ENCODE results near the gene CHRD.
A peak's percentile ranks its signal among the peaks of the same experiment; 100 is the strongest.

The CHRD gene

DNA sequence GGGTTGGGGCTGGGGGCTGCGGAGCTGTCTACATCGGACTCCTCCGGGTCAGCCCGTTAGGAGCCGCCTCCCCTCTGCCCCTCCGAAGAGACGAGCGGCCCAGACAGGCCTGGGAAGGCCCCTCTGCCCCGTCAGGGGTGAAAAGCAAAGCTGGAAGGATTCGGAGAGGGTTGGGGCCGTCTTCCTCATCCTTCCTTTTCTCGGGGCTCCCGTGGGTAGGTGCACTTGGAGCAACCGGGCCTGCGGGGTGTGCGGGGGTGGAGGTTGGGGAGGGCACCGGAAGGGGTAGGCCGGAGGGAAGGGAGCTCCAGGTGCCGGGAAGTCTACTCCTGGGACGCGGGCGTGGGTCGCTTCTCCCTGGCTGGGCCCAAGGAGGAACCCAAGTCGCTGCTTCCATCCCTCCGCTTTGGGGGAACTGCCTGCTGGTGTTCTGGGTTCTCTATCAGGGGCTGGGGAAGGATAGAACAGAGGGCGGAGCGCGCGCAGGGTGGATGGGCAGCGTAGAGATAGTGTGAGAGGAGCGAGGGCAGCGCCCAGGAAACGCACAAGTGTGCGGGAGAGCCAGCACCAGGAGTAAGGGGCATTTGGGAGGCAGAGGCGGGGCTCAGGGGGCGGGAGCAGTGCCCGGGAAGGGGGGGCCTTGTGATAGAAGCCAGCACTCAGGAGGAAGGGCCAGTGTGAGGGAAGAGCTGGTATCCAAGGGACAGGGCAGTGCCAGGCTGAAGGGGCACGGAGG lies 17.8 kb upstream of the CHRD start:
- peak in 5 of 6 experiments; percentile 35 to 53 (median 47) for DNase-seq

DNA sequence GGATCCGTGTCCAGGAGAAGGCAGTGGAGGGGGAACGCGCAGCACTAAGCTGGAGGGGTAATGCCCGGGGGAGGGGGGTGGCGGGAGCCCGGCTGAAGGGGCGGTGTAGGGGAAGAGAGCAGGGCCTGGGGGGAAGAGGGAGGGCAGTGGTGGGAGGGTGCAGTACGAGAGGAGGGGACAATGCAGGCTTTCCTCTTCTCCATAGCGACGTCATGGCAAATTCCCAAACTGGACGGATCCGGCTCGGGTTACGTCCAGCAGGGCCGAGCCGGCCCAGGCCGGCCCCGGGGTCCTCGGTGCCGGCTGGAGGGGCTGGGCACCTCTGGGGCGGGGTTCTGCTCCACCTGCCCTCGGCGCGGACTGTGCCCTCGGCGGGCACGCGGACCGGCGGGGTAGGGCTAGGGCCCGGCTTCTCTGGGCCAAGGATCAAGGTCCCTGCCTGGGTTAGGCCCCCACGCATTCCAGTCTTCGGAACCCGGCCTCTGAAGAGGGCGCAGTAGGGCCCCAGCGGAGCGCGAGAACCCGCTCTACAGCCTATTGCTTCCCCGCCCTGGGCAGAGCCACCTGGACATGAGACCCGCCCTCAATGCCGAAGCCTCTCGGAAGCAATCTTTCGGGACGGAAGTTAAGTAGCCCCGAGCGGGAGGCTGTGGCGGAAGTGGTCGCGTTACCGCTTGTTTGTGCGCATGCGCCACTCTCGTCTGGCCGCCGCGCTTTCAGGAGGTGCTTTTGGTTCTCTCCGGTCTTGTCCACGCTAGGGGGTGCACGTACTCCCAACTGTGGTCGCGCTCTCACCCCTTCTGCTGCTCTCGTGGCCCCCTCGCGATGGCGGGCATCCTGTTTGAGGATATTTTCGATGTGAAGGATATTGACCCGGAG lies 16.9 kb upstream of the CHRD start:
- peak; percentile 82 to 92 (median 86) for DNase-seq

DNA sequence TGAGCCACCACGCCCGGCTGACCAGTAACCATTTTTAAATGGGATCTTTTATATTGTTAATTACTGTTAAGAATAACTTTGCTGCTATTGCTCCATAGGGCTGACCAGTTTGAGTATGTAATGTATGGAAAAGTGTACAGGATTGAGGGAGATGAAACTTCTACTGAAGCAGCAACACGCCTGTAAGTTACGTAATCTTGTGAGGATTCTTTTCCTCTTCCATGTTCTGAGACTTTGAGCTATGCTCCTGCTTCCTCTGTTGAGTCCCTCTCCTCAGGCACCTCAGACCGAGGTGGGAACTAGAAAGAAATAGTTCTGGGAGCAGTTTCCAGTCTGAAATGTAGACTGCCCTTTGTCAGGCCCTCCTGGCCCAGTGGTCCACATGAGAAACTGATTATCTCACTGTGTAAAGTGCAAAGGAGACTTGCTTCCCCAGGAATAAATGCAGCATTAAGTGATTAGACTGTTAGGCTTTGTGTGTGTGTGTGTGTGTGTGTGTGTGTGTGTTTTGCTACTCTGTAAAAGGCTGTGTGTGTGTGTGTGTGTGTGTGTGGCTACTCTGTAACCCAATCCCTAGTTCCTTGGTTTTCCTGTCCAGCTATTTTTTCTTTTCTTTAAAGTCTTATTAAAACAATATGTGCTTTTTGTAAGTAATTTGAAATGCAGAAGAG lies 13.1 kb upstream of the CHRD start:
- DNase-seq: no peak

DNA sequence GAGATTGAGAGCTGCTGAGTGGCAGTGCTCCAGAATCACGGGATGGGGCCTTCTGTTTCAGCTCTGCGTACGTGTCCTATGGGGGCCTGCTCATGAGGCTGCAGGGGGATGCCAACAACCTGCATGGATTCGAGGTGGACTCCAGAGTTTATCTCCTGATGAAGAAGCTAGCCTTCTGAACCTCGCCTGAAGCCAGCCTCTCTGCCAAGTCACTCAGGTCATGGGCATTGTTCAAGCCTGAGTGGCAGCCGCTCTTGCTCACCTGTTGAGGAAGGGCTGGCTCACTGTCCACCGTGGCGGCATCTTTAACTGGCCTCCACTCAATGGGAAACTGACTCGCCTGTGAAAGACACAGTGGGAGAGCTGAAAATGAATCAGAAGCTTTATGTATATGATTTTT lies 11.7 kb upstream of the CHRD start:
- DNase-seq: no peak

DNA sequence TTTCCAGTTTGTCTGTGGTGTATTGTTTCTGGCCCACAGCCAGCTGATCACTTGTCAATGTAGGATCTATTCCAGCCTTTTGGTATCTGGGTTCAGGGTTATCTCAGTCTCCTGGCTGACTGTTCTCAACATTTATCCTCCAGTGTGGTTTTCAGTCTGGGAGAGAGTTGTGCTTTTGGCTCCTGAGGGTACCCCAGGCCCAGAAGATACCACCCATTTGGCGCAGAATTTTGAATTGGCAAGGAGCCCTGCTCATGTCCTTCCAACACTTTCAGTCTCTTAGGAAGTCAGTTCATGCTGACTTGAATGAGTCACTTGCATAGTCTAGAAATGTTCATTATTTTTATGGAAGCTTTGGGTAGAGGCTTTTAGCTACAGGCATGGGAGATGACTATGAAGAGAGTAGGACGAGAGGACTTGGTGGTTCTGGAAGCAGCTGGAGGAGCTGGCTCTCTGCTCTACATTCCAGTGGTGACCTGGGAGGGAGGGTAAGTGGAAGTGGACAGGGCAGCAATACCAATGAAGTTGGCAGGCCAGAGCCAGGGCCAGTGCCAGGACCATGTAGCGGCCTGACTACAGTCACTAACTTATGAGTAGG lies 11.2 kb upstream of the CHRD start:
- DNase-seq: no peak

DNA sequence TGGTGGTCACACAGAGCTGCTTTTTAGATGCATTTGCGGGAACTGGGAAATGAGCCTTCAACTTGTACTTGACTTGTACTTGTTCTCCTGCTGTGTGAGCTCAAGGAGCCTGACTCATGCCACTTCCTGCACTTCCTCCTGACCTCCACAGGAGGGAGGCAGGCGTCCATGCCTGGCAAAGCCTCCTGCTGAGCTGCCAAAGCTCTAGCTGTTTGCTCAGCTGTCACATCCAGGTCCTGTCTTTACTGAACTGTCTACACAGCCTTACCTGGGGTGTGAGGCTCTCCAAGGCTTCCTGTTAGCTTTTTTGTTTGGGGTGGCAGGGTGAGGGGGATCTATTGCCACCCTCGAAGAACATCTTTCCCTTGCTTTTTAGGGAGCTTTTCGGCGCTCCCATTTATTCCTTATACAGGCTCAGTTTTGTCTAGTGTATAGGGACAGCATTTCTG lies 8.3 kb upstream of the CHRD start:
- peak; percentile 11 to 72 (median 48) for DNase-seq

DNA sequence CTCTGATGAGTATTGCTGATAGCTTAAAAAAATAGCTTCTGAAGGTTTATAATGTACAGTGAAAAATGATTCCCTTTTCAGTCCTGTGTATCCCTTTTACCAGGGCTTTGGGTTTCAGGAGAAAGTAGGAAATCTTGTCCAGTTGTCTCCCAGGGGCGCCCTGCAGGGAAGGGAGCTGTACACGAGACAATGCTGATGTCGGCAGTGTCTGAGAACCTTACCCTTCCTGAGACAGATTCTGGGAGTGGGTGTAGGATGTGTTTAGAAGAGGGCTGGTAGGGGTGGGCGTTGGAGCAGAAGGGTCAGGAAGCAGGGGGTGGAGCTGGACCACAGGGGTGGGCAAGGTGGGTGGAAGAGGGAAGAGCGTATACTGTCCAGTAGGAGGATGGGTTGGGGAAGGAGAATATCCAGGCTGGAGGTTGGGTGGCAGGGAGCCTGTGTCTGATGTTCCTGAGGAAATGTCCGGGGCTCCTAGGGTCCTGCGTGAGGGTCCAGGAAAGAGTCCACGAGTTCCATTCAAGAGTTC lies 7.5 kb upstream of the CHRD start:
- no peak for DNase-seq

DNA sequence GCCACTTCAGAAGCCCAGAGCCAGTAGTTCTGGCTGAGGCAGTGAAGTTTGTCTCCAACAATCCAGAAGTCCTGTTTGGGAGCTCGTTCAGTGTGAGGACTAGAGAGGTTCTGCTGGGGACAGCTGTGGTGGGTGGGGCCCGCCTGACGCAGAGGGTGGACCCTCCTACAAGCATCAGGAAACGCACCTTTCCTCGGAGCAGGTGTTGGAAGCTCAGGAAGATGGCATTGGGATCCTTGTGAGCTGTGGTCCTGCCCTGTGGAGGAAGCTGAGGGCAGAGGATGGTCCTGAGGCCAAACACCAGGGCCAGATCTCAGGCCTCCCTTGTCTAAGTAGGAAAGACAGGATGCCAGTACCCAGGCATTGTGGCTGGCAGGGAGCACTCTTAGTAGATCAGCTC lies 6.9 kb upstream of the CHRD start:
- no peak for DNase-seq

DNA sequence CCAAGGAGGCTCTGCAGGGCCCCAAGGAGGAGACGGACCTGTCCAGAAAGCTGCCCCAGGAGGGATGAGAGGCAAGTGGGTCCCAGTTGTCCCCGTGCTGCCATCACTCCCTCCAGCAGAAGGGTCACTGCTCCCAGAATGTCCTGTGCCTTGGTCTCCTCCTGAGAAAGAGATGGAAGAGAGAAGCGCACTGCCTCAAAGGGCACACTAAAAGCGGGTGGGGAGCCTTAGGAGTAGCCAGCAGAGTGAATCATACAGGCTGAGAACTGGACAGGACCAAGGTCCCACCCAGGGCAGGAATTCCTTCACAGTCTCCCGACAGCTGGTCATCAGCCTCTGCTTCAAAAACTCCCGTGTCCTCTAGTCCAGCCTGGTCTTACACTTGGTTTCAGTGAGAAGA lies 6.4 kb upstream of the CHRD start:
- DNase-seq: no peak

DNA sequence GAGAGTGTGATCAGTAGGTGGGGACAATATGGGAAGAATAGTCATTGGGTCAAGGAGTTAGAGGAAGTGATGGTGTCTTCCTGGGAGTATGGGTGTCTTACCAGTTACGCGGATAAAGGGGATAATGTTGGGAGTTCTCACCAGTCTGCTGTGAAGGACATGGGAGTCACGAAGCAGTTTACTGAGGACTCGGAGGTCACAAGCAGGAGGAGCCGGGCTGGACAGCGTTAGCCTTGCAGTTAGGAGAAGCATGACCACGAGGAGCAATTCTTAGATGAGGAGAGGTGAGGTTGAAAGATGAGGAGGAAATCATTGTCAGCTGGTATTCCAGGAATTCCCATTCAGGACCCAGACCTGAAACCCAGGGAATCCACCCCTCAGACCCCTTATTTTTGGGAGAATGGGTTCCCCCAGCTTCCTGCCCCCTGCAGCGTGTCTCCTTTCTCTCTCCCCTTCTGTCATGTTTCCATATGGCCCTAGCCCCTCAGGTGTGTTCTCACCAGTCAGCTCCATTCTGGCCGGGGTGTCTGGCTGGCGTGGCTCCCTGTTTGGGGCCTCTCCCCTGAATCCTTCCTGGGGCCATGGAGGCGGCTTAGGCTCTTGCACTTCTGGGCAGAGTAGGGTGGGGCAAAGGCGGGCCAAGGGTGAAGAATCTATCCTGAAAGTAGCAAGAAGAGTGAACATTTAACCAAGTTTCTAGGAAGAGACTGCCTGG lies 4.0 kb upstream of the CHRD start:
- DNase-seq: no peak

DNA sequence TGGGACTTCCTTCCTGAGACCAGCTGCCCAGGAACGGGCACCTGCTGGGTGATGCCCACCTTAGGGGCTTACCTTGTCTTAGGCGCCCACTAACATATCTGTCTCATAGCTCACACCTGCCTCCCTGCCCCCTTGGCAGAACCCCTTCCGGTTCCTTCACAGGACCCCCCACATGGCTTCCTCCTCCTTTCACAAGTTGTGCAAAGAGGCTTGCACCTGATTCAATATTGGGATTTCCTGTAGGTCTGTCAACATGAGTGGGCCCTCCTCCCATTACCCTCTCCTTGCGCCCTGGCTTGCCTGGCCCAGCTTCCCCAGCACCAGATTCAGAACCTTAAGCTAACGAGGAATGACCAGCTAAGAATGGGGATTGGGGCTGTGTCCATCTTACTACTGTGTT lies 2.5 kb upstream of the CHRD start:
- DNase-seq: no peak

DNA sequence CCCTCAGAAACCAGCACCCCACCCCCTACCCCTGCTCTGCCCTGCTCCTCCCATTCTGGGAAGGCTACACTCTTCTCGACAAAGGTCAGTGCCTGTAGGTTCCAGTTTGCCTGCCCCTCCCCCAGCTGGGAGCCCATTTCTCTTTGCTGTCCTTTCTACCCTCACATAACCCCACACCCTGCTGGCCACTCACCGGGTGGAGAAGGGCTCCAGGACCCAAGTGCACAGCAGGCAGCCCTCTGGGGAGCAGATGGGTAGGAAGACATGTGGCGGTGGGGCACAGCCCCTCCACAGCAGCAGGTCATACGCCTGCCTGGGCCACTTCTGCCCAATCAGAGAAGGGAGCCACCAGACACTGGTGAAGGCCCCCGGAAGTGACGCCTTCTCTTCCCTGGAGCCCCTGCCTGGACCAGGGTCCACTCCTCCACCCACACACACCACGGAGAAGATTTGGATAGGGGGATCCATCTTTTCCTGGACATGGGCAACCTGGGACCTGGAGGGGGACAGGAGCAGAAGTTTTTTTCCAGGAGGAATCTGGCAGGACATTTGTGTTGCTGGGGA lies 1.9 kb upstream of the CHRD start, which contains the start of gene THPO:
Gene THPO (minus strand): TSS at position 326 of the 564 bp plus-strand sequence. CDS start 1,948 bp downstream, outside the sequence.
- no peak for DNase-seq

DNA sequence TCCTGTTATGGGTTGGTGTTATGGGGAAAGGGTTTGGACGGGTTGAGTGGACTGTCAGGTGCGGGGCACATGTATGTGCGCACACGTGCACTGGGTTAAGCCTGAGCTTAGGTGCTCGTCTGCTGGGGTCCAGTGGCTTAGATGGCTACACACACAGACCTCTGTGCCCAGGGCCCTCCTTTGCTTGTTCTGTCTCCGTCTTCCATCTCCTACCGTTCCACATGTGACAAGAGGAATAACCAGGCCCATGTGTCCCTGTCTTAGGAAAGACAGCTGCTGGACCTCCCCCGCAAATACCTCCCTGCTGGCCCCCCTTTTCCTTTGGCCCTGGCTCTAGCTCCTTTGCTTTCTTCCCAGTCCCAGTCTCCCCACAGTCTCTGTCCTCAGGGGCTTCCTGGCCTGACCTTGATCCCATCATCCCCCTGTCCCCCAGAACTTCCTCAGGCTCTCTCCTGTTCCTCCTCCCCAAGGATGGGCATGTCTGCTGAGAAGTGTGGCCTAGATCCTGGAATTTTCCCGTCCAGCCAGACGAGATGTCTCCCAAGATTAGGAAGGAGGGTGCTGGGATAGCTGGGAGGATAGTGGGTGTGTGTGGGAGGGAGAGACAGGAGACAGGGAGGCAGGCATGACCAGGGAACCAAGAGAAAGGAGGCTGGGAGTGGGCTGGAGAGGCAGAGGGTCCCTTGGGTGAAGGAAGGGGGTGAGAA lies 1.1 kb upstream of the CHRD start:
- DNase-seq: no peak

DNA sequence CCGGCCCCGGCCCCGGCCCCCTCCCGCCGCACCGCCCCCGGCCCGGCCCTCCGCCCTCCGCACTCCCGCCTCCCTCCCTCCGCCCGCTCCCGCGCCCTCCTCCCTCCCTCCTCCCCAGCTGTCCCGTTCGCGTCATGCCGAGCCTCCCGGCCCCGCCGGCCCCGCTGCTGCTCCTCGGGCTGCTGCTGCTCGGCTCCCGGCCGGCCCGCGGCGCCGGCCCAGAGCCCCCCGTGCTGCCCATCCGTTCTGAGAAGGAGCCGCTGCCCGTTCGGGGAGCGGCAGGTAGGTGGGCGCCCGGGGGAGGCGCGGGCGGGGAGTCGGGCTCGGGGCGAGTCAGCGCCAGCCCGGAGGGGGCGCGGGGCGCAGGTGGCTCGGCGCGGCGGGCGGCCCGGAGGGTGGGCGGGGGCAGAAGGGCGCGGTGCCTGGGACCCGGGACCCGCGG lies 352 bp downstream of the CHRD start:
- DNase-seq: peak in 2 of 6 experiments; percentile 11 to 12

DNA sequence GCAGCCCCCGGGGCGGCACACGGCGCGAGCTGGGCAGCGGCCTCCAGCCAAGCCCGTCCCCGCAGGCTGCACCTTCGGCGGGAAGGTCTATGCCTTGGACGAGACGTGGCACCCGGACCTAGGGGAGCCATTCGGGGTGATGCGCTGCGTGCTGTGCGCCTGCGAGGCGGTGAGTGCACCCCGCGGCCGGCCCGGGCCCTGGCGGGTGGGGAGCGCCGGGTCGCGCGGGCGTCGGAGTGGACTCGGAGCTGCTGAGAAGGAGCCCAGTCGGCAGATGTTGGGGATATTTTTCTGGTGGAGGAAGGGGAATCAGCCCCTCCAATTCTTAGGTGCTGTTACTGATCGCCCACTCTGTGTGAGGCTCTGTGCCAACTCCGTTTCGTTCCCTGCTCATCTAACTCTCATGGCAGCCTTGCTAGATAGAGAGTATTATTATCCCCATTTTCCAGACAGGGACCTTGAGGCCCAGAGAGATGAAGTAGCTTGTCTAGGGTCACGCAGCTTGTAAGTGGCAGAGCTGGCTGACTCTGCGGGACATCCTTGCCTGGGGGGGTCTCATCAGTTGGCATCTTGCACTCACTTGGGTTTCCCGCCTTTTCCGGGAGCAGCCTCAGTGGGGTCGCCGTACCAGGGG lies 890 bp downstream of the CHRD start:
- peak in 2 of 6 experiments; percentile 11 to 38 for DNase-seq

DNA sequence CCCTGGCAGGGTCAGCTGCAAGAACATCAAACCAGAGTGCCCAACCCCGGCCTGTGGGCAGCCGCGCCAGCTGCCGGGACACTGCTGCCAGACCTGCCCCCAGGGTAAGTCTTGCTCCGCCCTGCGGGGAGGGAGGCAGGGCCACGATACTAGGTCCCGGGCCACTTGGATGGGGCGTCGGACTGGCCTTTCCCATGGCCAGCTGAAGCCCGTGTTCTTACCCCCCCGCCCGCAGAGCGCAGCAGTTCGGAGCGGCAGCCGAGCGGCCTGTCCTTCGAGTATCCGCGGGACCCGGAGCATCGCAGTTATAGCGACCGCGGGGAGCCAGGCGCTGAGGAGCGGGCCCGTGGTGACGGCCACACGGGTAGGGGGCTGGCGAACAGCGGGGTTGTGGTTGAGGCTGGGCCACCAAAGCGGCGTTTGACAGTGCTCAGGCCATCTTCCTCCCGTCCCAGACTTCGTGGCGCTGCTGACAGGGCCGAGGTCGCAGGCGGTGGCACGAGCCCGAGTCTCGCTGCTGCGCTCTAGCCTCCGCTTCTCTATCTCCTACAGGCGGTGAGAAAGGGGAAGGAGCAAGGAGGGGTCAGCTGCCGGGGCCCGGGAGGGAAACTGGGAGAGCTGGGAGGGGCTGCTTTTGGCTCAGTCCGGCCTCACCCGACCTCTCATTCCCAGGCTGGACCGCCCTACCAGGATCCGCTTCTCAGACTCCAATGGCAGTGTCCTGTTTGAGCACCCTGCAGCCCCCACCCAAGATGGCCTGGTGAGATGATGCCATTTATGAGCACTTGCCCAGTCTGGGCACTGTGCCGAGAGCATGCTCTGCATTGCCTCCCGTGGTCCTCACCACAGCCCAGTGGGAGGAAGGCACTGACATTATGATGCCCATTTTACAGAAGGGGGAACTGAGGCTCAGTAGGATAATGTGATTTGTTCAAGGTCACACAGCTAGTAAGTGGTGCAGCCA lies 1.7 kb downstream of the CHRD start:
- peak in 1 of 6 experiments; percentile 11 for DNase-seq

DNA sequence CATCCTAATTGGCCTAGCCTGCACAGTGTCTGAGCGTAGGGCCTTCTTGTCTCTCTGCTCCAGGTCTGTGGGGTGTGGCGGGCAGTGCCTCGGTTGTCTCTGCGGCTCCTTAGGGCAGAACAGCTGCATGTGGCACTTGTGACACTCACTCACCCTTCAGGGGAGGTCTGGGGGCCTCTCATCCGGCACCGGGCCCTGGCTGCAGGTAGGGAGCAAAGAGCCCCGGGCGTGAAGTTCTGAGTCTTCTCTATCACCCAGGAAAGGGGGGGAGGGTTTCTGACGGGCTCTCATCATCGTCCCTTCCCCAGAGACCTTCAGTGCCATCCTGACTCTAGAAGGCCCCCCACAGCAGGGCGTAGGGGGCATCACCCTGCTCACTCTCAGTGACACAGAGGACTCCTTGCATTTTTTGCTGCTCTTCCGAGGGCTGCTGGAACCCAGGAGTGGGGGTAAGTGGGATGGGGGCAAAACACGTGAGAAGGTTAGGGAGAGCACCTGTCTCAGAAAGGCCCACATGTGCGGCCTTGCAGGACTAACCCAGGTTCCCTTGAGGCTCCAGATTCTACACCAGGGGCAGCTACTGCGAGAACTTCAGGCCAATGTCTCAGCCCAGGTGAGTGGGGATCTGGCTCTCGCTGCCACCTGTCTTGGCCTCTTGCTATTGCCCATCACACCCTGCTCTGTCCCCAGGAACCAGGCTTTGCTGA lies 2.6 kb downstream of the CHRD start:
- no peak for DNase-seq

DNA sequence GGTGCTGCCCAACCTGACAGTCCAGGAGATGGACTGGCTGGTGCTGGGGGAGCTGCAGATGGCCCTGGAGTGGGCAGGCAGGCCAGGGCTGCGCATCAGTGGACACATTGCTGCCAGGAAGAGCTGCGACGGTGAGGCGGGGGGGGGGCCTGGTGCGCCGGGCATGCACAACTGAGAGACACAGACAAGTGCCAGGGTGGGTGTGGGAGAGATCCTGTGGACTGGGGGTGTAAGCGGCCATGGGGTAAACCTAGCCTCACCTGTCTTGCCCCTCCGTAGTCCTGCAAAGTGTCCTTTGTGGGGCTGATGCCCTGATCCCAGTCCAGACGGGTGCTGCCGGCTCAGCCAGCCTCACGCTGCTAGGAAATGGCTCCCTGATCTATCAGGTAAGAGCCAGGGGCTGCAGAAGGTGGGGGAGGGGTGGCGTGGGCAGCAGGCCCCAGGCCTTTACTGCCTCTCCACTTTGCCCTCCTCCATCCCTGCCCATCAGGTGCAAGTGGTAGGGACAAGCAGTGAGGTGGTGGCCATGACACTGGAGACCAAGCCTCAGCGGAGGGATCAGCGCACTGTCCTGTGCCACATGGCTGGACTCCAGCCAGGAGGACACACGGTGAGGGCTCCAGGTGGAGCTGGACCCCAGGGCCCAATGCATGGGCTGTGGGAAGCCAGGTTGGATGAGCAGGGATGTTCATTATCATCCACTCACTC lies 3.3 kb downstream of the CHRD start:
- DNase-seq: no peak

All from stimulated activated naive CD4-positive, alpha-beta T cell (primary cell).